Loucy (cell line): ENCODE measurements around the gene CDKL1.
A peak's percentile ranks its signal among the peaks of the same experiment; 100 is the strongest.
"Not testable (repeated sequence)": the region's sequence is repeated elsewhere in the genome, so short reads cannot be mapped to it uniquely, and the experiment has no call there.

Experiments
- H2AFZ ChIP-seq: fragments of 200-600 bp; sonication (generic); 2 replicates; pipeline ENCODE4 v1.6.0; 2016; ENCODE audit warnings: antibody characterized with exemption, mild to moderate bottlenecking, low read length, moderate library complexity
- H3F3A ChIP-seq: fragments of 200-600 bp; 2 replicates; pipeline ENCODE4 v1.6.0; 2016; ENCODE audit warnings: antibody characterized with exemption, low read depth, mild to moderate bottlenecking
- H3K27me3 ChIP-seq: fragments of 200-600 bp; sonication (generic); 2 replicates; pipeline ENCODE4 v1.6.1; 2014; ENCODE audit warnings: low read length, mild to moderate bottlenecking; ENCODE audit not compliant: insufficient read depth, poor library complexity, severe bottlenecking
- H3K36me3 ChIP-seq: fragments of 200-600 bp; sonication (generic); 2 replicates; pipeline ENCODE4 v1.6.1; 2016; ENCODE audit warnings: low read length; ENCODE audit not compliant: insufficient read depth
- H3K4me1 ChIP-seq: fragments of 200-600 bp; sonication (generic); 2 replicates; pipeline ENCODE4 v1.5.1; 2014; ENCODE audit warnings: low read length, mild to moderate bottlenecking; ENCODE audit not compliant: insufficient read depth, poor library complexity, severe bottlenecking
- H3K4me2 ChIP-seq: fragments of 200-600 bp; sonication (generic); 2 replicates; pipeline ENCODE4 v1.6.0; 2014; ENCODE audit warnings: antibody characterized with exemption, low read length, low read depth, mild to moderate bottlenecking; ENCODE audit not compliant: poor library complexity, severe bottlenecking
- H3K4me3 ChIP-seq: fragments of 200-600 bp; sonication (generic); 2 replicates; pipeline ENCODE4 v1.5.1; 2014; ENCODE audit warnings: low read length, mild to moderate bottlenecking, mixed read lengths; ENCODE audit not compliant: poor library complexity, severe bottlenecking
- H3K79me2 ChIP-seq: fragments of 200-600 bp; sonication (generic); 2 replicates; pipeline ENCODE4 v1.6.1; 2014; ENCODE audit warnings: low read length; ENCODE audit not compliant: insufficient read depth
- H3K9ac ChIP-seq: fragments of 200-600 bp; sonication (generic); 2 replicates; pipeline ENCODE4 v1.6.0; 2014; ENCODE audit warnings: mild to moderate bottlenecking, low read depth, low read length, moderate library complexity; ENCODE audit not compliant: poor library complexity, severe bottlenecking
- H3K9me2 ChIP-seq: fragments of 200-600 bp; sonication (generic); replicated peaks from 2 replicates; pipeline ENCODE4 v1.6.1; 2016; ENCODE audit warnings: low read depth, low read length, mixed read lengths
- H3K9me3 ChIP-seq: fragments of 200-600 bp; sonication (generic); 2 replicates; pipeline ENCODE4 v1.6.1; 2014; ENCODE audit warnings: mild to moderate bottlenecking, antibody characterized with exemption, low read length, low read depth; ENCODE audit not compliant: insufficient read depth
- H4K20me1 ChIP-seq: fragments of 200-600 bp; sonication (generic); 2 replicates; pipeline ENCODE4 v1.6.0; 2014; ENCODE audit warnings: antibody characterized with exemption, low read length, mild to moderate bottlenecking; ENCODE audit not compliant: insufficient read depth, poor library complexity, severe bottlenecking
- CTCF ChIP-seq: fragments of 200-600 bp; sonication (generic); conservative IDR thresholded peaks from 2 replicates; pipeline ENCODE4 v1.5.1; 2014; ENCODE audit warnings: mild to moderate bottlenecking, antibody characterized with exemption, low read length
- EZH2phosphoT487 ChIP-seq: fragments of 200-600 bp; IDR thresholded peaks from 2 replicates; pipeline ENCODE4 v1.6.1; 2018; ENCODE audit warnings: antibody characterized with exemption, mild to moderate bottlenecking, moderate library complexity, borderline replicate concordance

The CDKL1 gene

DNA sequence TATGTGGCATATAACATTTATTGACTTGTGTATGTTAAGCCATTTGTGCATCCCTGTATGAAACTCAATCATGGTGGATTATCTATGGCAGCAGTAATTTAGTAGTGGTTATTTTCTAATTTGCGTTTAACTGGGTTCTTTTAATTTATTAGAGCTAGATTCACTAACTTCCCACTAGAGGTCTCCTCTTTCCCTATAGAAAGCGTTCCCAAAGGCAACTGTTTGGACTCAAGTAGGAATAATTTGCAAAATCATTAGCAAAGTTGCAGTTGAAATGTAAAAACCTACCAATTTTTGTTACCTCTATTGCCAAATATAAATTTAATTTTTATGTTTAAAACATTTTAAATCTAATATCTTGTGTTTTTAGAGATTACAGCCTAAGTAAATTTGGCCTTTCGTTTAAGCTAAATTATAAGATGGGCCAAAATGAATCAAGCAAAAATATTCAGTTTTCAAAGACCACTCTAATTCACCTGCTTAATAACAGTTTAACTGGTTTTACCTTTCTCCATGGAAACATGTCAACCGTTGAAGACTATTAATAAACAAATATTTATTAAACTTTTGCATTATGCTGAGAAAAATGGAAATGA is 78.6 kb downstream of the CDKL1 start:
- Histone ChIP-seq H4K20me1 (no peaks in the 10 kb centered on the region), H3F3A (no peaks in the 10 kb centered on the region), H3K9ac (peak overlapping the region; percentile 9), H3K4me1 (peaks cover 14% of the 10 kb centered on the region), H3K9me2 (no peaks in the 10 kb centered on the region), H3K79me2 (peaks cover 21% of the 10 kb centered on the region), H3K36me3 (peaks cover 4% of the 10 kb centered on the region; the same call in 1 of the 2 replicates), H3K27me3 (no peaks in the 10 kb centered on the region), H3K9me3 (peaks cover 8% of the 10 kb centered on the region; the same call in 1 of the 2 replicates), H3K4me3 (no peak overlapping the region), H3K4me2 (no peak overlapping the region), H2AFZ (no peak overlapping the region)
- peak; percentile 73 for TF ChIP-seq CTCF
- no peak for TF ChIP-seq EZH2phosphoT487

- H3K9me2 ChIP-seq, H2AFZ ChIP-seq, H3K4me3 ChIP-seq, H3K4me2 ChIP-seq, H3K36me3 ChIP-seq, H3K9me3 ChIP-seq, H3F3A ChIP-seq, H4K20me1 ChIP-seq, H3K9ac ChIP-seq, H3K27me3 ChIP-seq: not testable (repeated sequence)
- Histone ChIP-seq H3K4me1 (peaks cover 20% of the 10 kb centered on the region), H3K79me2 (peaks cover 51% of the 10 kb centered on the region)
Observed at GRCh38 chr14:50314098-50314497, 82.6 kb downstream of the CDKL1 start.

GRCh38 chr14:50312734-50313054 is 84.0 kb downstream of the CDKL1 start:
- H3K79me2 ChIP-seq: peaks cover 50% of the 10 kb centered on the region
- no peaks in the 10 kb centered on the region for H3K9me2 ChIP-seq
- peaks cover 3% of the 10 kb centered on the region for H4K20me1 ChIP-seq
- no peaks in the 10 kb centered on the region for H3K27me3 ChIP-seq
- peak overlapping the region; percentile 79 for H3K9ac ChIP-seq
- H3K4me2 ChIP-seq: peak overlapping the region; percentile 98
- no peaks in the 10 kb centered on the region for H3F3A ChIP-seq
- peaks cover 31% of the 10 kb centered on the region for H3K4me1 ChIP-seq
- H3K36me3 ChIP-seq: no peaks in the 10 kb centered on the region
- H2AFZ ChIP-seq: peak overlapping the region; percentile 92
- H3K4me3 ChIP-seq: peak overlapping the region; percentile 94
- peaks cover 8% of the 10 kb centered on the region; the same call in 1 of the 2 replicates for H3K9me3 ChIP-seq
- TF ChIP-seq CTCF (no peak), EZH2phosphoT487 (no peak)
